NB4 (cell line): Measurements from ENCODE around the gene GSDMA.

ENCODE experiments used
- POLR2A ChIP-seq: IDR thresholded peaks from 2 replicates; pipeline ENCODE4 v1.6.1; 2011; ENCODE audit warnings: mild to moderate bottlenecking; ENCODE audit not compliant: insufficient read length; ENCODE audit errors: extremely low read depth
- TF ChIP-seq, protein P1 (sequence below): IDR thresholded peaks from one replicate; pipeline ENCODE4 v1.5.1; 2012; ENCODE audit warnings: low read depth, low read length

DNA sequence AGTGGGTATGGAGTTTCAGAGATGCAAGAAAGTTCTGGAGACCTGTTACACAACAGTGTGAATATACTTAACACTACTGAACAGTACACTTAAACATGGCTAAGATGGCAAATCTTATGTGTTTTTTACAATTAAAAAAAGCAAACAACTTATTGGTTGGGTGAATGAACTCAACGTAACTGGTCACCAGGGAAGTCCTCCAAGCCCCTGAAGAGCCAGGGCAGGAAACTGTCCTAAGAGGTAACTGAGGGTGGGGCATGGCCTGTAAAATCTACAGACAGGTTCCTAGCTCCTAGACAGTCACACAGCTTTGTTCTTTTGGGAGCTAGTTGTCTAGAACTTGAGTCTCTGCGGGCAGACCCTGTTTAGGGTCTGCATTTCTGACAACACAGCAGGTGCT lies 62.8 kb downstream of the GSDMA start:
- TF ChIP-seq POLR2A, result no peak
- TF ChIP-seq, protein P1, sequence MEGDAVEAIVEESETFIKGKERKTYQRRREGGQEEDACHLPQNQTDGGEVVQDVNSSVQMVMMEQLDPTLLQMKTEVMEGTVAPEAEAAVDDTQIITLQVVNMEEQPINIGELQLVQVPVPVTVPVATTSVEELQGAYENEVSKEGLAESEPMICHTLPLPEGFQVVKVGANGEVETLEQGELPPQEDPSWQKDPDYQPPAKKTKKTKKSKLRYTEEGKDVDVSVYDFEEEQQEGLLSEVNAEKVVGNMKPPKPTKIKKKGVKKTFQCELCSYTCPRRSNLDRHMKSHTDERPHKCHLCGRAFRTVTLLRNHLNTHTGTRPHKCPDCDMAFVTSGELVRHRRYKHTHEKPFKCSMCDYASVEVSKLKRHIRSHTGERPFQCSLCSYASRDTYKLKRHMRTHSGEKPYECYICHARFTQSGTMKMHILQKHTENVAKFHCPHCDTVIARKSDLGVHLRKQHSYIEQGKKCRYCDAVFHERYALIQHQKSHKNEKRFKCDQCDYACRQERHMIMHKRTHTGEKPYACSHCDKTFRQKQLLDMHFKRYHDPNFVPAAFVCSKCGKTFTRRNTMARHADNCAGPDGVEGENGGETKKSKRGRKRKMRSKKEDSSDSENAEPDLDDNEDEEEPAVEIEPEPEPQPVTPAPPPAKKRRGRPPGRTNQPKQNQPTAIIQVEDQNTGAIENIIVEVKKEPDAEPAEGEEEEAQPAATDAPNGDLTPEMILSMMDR, result no peak
